GM10266 (cell line): ENCODE measurements around the gene GPR162.

Experiments
- DNase-seq: peaks from one replicate; pipeline ENCODE4 v3.0.0; 2012; ENCODE audit errors: extremely low spot score
- TF ChIP-seq, protein P1 (sequence below): IDR thresholded peaks from 2 replicates; pipeline ENCODE4 v1.5.1; 2012; ENCODE audit warnings: mild to moderate bottlenecking, low read depth; ENCODE audit not compliant: control insufficient read depth, insufficient read depth; ENCODE audit errors: missing control alignments

GPR162 gene

DNA sequence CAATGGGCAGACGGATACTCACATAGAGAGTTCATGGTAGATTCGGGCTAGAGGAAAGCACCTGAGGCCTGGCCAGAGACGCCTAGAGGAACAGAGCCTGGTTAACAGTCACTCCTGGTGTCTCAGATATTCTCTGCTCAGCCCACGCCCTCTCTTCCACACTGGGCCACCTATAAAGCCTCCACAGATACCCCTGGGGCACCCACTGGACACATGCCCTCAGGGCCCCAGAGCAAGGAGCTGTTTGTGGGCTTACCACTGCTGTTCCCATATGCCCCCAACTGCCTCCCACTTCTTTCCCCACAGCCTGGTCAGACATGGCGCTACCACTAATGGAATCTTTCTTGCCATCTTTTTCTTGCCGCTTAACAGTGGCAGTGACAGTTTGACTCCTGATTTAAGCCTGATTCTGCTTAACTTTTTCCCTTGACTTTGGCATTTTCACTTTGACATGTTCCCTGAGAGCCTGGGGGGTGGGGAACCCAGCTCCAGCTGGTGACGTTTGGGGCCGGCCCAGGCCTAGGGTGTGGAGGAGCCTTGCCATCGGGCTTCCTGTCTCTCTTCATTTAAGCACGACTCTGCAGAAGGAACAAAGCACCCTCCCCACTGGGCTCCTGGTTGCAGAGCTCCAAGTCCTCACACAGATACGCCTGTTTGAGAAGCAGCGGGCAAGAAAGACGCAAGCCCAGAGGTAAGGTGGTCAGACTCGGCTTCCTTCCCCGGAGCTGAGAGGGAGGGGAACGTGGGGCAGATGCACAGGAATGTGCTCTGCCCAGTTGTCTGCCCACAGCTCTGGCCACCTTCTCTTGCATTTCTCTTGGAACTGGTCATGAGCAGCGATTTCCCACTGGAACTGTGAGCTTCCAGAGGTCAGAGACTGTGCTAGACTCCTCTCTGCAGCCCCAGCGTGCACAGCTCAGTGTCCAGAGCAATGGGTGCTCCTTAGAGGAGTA is 32.4 kb upstream of the GPR162 start, which contains the start of gene CD4:
CD4 (plus strand) TSS at position 557 of the 953 bp plus-strand sequence. CDS start 10,611 bp downstream, outside the sequence.
- no peak for DNase-seq

DNA sequence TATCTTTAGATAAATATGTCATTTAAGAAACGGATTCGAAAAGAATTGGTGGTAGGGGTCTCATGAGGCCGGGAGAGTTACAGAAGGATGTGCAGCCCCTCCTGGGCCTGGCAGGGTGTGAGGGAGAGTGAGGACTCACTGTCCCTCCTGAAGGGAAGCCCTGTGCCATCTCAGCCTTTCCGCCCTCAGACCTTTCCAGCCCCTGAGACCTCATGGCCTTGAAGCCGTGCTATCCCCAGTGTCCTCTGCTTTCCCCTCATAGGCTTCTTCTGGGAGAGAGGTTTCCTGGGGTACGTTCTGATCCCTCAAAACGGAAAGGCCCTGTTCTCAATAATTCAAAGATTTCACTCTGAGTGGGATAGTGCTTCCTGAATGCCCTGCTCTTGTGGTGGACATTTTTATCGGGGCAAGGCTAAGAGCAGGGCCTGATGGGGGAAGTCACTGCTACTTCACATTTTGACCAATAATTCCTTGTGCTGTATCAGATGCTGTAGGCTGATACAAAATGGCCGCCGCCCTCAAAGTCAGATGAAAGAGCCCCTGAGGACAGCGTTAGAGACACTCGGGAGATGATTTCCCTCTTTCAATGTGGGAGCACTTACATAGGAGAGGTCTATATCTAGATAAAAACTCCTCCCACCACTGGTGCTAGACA is 31.0 kb upstream of the GPR162 start:
- DNase-seq = no peak
- TF ChIP-seq, protein P1, sequence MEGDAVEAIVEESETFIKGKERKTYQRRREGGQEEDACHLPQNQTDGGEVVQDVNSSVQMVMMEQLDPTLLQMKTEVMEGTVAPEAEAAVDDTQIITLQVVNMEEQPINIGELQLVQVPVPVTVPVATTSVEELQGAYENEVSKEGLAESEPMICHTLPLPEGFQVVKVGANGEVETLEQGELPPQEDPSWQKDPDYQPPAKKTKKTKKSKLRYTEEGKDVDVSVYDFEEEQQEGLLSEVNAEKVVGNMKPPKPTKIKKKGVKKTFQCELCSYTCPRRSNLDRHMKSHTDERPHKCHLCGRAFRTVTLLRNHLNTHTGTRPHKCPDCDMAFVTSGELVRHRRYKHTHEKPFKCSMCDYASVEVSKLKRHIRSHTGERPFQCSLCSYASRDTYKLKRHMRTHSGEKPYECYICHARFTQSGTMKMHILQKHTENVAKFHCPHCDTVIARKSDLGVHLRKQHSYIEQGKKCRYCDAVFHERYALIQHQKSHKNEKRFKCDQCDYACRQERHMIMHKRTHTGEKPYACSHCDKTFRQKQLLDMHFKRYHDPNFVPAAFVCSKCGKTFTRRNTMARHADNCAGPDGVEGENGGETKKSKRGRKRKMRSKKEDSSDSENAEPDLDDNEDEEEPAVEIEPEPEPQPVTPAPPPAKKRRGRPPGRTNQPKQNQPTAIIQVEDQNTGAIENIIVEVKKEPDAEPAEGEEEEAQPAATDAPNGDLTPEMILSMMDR = no peak

More for the DNA sequence above, 32.4 kb upstream of the GPR162 start, which contains the start of gene CD4:
- TF ChIP-seq, protein P1 = no peak

DNA sequence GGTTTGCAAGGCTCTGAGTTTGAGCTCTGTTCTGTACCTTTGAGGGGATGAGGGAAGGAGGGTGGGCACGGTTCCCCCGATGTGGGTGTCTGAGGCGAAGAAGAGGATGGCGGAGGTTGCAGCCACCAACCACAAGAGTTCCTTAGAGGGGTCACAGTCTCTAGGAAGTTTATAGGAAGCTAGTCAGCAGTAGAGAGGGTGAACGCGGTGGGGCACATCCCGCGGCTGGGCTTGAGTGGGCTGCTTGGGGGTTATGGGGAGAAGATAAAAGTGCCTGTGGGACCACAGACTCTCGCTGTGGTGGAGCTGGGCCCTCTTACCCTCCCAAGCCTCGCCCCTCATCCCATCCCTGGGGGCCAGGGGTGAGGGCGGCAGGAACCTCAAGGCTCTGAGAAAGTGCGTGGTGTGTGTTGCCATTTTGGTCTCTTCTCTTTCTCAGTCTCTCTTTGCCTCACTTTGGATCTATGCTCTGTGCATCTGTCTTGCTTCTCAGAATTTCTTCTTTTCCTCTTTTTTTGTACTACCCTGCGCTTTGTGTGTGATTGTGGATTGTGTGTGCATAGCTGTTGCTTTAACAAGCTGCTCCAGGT is 29.6 kb upstream of the GPR162 start:
- TF ChIP-seq, protein P1 = no peak
- no peak for DNase-seq

DNA sequence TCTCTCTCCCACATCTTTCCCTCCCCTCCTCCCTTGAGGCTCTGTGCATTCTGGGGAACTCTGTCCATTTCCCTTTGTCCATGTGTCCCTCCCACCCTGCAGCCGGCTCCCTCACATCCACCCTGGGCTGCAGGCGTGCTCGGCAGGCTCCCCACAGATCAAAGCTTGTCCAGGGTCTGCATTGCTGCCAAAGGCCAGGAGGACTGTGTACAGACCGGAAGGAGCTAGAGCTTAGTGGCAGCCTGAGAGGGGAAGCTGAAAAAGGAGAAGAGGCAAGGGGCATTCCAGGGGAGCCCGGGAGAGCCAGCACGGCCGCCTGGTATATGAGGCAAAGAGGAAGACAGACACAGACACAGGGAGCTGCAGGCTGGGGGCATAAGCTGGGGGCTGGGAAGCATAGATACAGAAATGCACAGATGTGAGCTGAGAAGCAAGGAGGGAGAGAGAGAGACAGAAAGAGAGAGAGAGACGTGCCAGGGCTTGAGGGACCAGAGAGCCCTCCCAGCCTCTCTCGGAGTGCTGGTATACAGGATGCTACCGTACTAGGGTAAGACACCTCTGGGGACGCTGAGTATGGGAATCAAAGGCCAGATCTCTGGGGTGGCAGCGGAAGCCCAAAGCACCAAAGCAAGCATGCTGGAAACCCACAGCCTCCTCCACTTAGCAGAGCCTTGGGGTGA is 29.0 kb upstream of the GPR162 start:
- TF ChIP-seq, protein P1 = no peak
- DNase-seq = peak; percentile 45

DNA sequence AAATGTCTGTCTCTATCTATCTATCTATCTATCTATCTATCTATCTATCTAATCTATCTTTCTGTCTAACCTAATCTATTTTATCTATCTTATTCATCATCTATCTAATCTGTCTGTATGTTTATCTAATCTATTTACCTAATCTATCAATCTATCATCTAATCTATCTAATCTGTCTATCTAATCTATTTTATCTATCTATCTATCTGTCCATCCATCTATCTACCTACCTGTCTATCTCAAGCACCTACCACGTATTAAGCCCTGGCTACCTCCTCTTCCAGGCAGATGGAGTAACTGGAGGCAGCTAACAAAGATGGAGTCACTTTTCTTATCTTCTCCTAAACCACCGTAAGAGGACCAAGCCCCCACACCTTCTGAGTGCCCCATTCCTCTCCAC is 26.5 kb upstream of the GPR162 start:
- TF ChIP-seq, protein P1 = no peak

DNA sequence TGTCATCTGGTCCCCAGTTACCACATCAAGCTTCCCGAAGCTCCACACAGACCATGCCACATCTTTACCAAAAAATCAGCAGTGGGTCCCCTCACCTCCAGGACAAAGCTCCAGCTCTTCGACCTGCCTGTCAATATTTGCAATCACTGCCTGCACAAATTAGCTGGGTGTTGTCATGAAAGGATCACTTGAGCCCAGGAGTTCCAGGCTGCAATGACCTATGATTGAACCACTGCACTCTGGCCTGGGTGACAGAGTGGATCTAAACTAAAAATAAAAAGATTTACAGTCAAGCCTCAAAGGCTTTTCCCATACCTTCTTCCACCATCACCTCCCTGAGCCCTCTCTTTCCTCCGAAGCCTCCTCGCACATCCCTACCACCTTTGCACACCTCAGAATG is 25.0 kb upstream of the GPR162 start:
- no peak for DNase-seq
- TF ChIP-seq, protein P1 = no peak

More for the DNA sequence above, 26.5 kb upstream of the GPR162 start:
- no peak for DNase-seq
